Stimulated activated effector memory CD8-positive, alpha-beta T cell treated with anti-CD3 and anti-CD28 coated beads, Interleukin-12 subunit alpha, Interleukin-12 subunit beta, amount 100 ng/mL, for 72 hours (primary cell): ENCODE measurements around the gene SSBP4.

Experiments
- ATAC-seq: fragments of 150-1000 bp; cut with Tn5 transposase; 2 replicates; pipeline ENCODE4 v1.10.0; 2021
- DNase-seq, 2 donors: peaks; one replicate each; pipeline ENCODE4 v3.0.0; 2021 to 2022; ENCODE audit warnings: low spot score in 2 of 2
- H3K27ac Mint-ChIP-seq: one replicate; pipeline ENCODE4 v1.8.0; 2022; ENCODE audit warnings: mild to moderate bottlenecking, mixed read lengths
- H3K36me3 Mint-ChIP-seq: one replicate; pipeline ENCODE4 v1.8.0; 2022; ENCODE audit warnings: mild to moderate bottlenecking, mixed read lengths
- H3K4me1 Mint-ChIP-seq: one replicate; pipeline ENCODE4 v1.8.0; 2022; ENCODE audit warnings: mixed read lengths
- H3K4me3 Mint-ChIP-seq: one replicate; pipeline ENCODE4 v1.8.0; 2022; ENCODE audit warnings: mild to moderate bottlenecking, mixed read lengths
- H3K9me3 Mint-ChIP-seq: one replicate; pipeline ENCODE4 v1.8.0; 2022; ENCODE audit warnings: mixed read lengths

SSBP4 gene

GRCh38 chr19:18473003-18473705 is 54.0 kb downstream of the SSBP4 start:
- no peak for DNase-seq
- Mint-ChIP-seq H3K4me3 (no peak overlapping the region), H3K4me1 (peaks cover 77% of the 10 kb centered on the region), H3K27ac (peak overlapping the region; percentile 93), H3K36me3 (peaks cover 60% of the 10 kb centered on the region), H3K9me3 (no peaks in the 10 kb centered on the region)
- no peak for ATAC-seq

GRCh38 chr19:18473706-18474087 is 54.5 kb downstream of the SSBP4 start:
- Mint-ChIP-seq H3K4me3 (no peak overlapping the region), H3K27ac (peak overlapping the region; percentile 93), H3K4me1 (peaks cover 77% of the 10 kb centered on the region), H3K9me3 (no peaks in the 10 kb centered on the region), H3K36me3 (peaks cover 56% of the 10 kb centered on the region)
- ATAC-seq (no peak), DNase-seq (no peak)

- Mint-ChIP-seq H3K27ac (peak overlapping the region; percentile 93), H3K4me3 (peak overlapping the region; percentile 56), H3K4me1 (peaks cover 81% of the 10 kb centered on the region), H3K9me3 (no peaks in the 10 kb centered on the region), H3K36me3 (peaks cover 59% of the 10 kb centered on the region)
- DNase-seq (no peak), ATAC-seq (no peak)
These were observed 55.2 kb downstream of the SSBP4 start for GRCh38 chr19:18474366-18474887.

GRCh38 chr19:18475004-18475453 is 55.8 kb downstream of the SSBP4 start:
- no peak for DNase-seq
- H3K9me3 Mint-ChIP-seq, result no peaks in the 10 kb centered on the region
- peak; percentile 50 for ATAC-seq
- H3K27ac Mint-ChIP-seq, result peak overlapping the region; percentile 93
- peaks cover 64% of the 10 kb centered on the region for H3K36me3 Mint-ChIP-seq
- H3K4me3 Mint-ChIP-seq, result peak overlapping the region; percentile 56
- peaks cover 82% of the 10 kb centered on the region for H3K4me1 Mint-ChIP-seq

- H3K4me1 Mint-ChIP-seq, result peaks cover 85% of the 10 kb centered on the region
- no peaks in the 10 kb centered on the region for H3K9me3 Mint-ChIP-seq
- H3K27ac Mint-ChIP-seq, result peak overlapping the region; percentile 93
- H3K4me3 Mint-ChIP-seq, result peak overlapping the region; percentile 56
- DNase-seq (no peak), ATAC-seq (no peak)
- peaks cover 61% of the 10 kb centered on the region for H3K36me3 Mint-ChIP-seq
These were observed 56.6 kb downstream of the SSBP4 start for GRCh38 chr19:18475762-18476331.

GRCh38 chr19:18476507-18477041 is 57.4 kb downstream of the SSBP4 start:
- no peak for DNase-seq
- Mint-ChIP-seq H3K36me3 (peaks cover 59% of the 10 kb centered on the region), H3K4me1 (peaks cover 92% of the 10 kb centered on the region), H3K27ac (peak overlapping the region; percentile 99), H3K4me3 (peak overlapping the region; percentile 84), H3K9me3 (no peaks in the 10 kb centered on the region)
- ATAC-seq, result no peak

GRCh38 chr19:18477042-18477779 is 58.0 kb downstream of the SSBP4 start:
- no peaks in the 10 kb centered on the region for H3K9me3 Mint-ChIP-seq
- DNase-seq (no peak), ATAC-seq (peak; percentile 45)
- H3K36me3 Mint-ChIP-seq, result peaks cover 59% of the 10 kb centered on the region
- peak overlapping the region; percentile 84 for H3K4me3 Mint-ChIP-seq
- H3K4me1 Mint-ChIP-seq, result peaks cover 98% of the 10 kb centered on the region
- H3K27ac Mint-ChIP-seq, result peak overlapping the region; percentile 99

- peak overlapping the region; percentile 84 for H3K4me3 Mint-ChIP-seq
- ATAC-seq (no peak), DNase-seq (no peak)
- H3K9me3 Mint-ChIP-seq, result no peaks in the 10 kb centered on the region
- peaks cover 59% of the 10 kb centered on the region for H3K36me3 Mint-ChIP-seq
- peak overlapping the region; percentile 99 for H3K27ac Mint-ChIP-seq
- H3K4me1 Mint-ChIP-seq, result peaks cover 100% of the 10 kb centered on the region
These were observed 58.8 kb downstream of the SSBP4 start for GRCh38 chr19:18477974-18478373.

GRCh38 chr19:18478545-18479311 is 59.5 kb downstream of the SSBP4 start:
- Mint-ChIP-seq H3K27ac (peak overlapping the region; percentile 99), H3K36me3 (peaks cover 65% of the 10 kb centered on the region), H3K9me3 (no peaks in the 10 kb centered on the region), H3K4me1 (peaks cover 100% of the 10 kb centered on the region), H3K4me3 (peak overlapping the region; percentile 84)
- DNase-seq (peak; percentile 47 to 86), ATAC-seq (peak; percentile 85)

- Mint-ChIP-seq H3K4me3 (peak overlapping the region; percentile 84), H3K9me3 (no peaks in the 10 kb centered on the region), H3K4me1 (peaks cover 100% of the 10 kb centered on the region), H3K27ac (peak overlapping the region; percentile 99), H3K36me3 (peaks cover 64% of the 10 kb centered on the region)
- ATAC-seq, result no peak
- DNase-seq, result no peak
These were observed 61.0 kb downstream of the SSBP4 start for GRCh38 chr19:18480006-18480691.

GRCh38 chr19:18481505-18482222 is 62.5 kb downstream of the SSBP4 start:
- H3K27ac Mint-ChIP-seq, result peak overlapping the region; percentile 91
- peak overlapping the region; percentile 57 for H3K4me3 Mint-ChIP-seq
- ATAC-seq (peak; percentile 52), DNase-seq (no peak)
- H3K9me3 Mint-ChIP-seq, result no peaks in the 10 kb centered on the region
- H3K36me3 Mint-ChIP-seq, result peaks cover 58% of the 10 kb centered on the region
- H3K4me1 Mint-ChIP-seq, result peaks cover 97% of the 10 kb centered on the region

- H3K9me3 Mint-ChIP-seq, result no peaks in the 10 kb centered on the region
- peak overlapping the region; percentile 91 for H3K27ac Mint-ChIP-seq
- no peak for ATAC-seq
- peak overlapping the region; percentile 57 for H3K4me3 Mint-ChIP-seq
- H3K4me1 Mint-ChIP-seq, result peaks cover 97% of the 10 kb centered on the region
- no peak for DNase-seq
- peaks cover 54% of the 10 kb centered on the region for H3K36me3 Mint-ChIP-seq
These were observed 64.1 kb downstream of the SSBP4 start for GRCh38 chr19:18483119-18483890.
